H1 (cell line): ENCODE results near the gene PARD3. TPM values are rescaled to one million over a fixed set of nuclear protein-coding genes. Genes with fewer than 3 reads are reported as not detected.

ENCODE experiments used
- CHD7 ChIP-seq: fragments of 300-600 bp; sonication (generic); IDR thresholded peaks from 2 replicates; pipeline ENCODE4 v1.7.1; 2012; ENCODE audit warnings: low read length, moderate library complexity, mild to moderate bottlenecking, inconsistent platforms; ENCODE audit not compliant: insufficient replicate concordance
- GABPA ChIP-seq: IDR thresholded peaks from 2 replicates; pipeline ENCODE4 v1.6.1; 2011; ENCODE audit warnings: mild to moderate bottlenecking, low read length, moderate library complexity, borderline replicate concordance; ENCODE audit not compliant: insufficient read depth
- JUN ChIP-seq: IDR thresholded peaks from 2 replicates; pipeline ENCODE4 v1.6.1; 2011; ENCODE audit warnings: low read depth, mild to moderate bottlenecking, improper control_type of control experiment, low read length
- KDM1A ChIP-seq: fragments of 200-600, 300-600 bp; sonication (generic); IDR thresholded peaks from 2 replicates; pipeline ENCODE4 v1.7.1; 2016; ENCODE audit warnings: mild to moderate bottlenecking, low read length, borderline replicate concordance
- MAX ChIP-seq: IDR thresholded peaks from 2 replicates; pipeline ENCODE4 v1.6.1; 2012; ENCODE audit warnings: inconsistent platforms
- RAD21 ChIP-seq, 2 experiments: IDR thresholded peaks in 1 of 2; conservative IDR thresholded peaks in 1 of 2; 2 replicates each; pipeline ENCODE4 v1.6.1; 2011; ENCODE audit warnings: low read depth in 2 of 2, low read length in 2 of 2, improper control_type of control experiment in 1 of 2, inconsistent platforms in 1 of 2, mild to moderate bottlenecking in 1 of 2, moderate library complexity in 1 of 2
- RFX5 ChIP-seq: IDR thresholded peaks from 2 replicates; pipeline ENCODE4 v1.6.1; 2011; ENCODE audit warnings: low read depth, low read length, improper control_type of control experiment, borderline replicate concordance
- SIN3A ChIP-seq, 2 experiments: IDR thresholded peaks in 1 of 2; conservative IDR thresholded peaks in 1 of 2; 2 replicates each; pipeline ENCODE4 v1.6.1; 2011 to 2012; ENCODE audit warnings: low read length in 2 of 2, improper control_type of control experiment in 1 of 2, low read depth in 1 of 2, mild to moderate bottlenecking in 1 of 2
- SP4 ChIP-seq: IDR thresholded peaks from 2 replicates; pipeline ENCODE4 v1.6.1; 2012; ENCODE audit warnings: low read length, inconsistent platforms
- SUZ12 ChIP-seq: fragments of 200-600 bp; sonication (generic); IDR thresholded peaks from 2 replicates; pipeline ENCODE4 v1.6.1; 2012; ENCODE audit warnings: mild to moderate bottlenecking, inconsistent platforms, low read length, moderate library complexity, mixed read lengths
- TCF12 ChIP-seq: IDR thresholded peaks from 2 replicates; pipeline ENCODE4 v1.6.1; 2011; ENCODE audit warnings: low read depth, mild to moderate bottlenecking, low read length
- polyA plus RNA-seq, 7 experiments: library from polyadenylated mRNA; depleted of rRNA in 3 of 7; stranded (reverse) in 5 of 7; unstranded in 2 of 7; fragments of >200 nt in 5 of 7; fragments of 200-250 nt in 2 of 7; gene quantifications; 1 replicate in 5 of 7; 2 replicates in 1 of 7; 4 replicates in 1 of 7; pipeline versions ENCODE4 v1.2.1 to v1.2.3, GENCODE V29; 2011 to 2013; ENCODE audit warnings: missing spikeins in 2 of 7, mixed read lengths in 2 of 7
- total RNA-seq: library from RNA; stranded (reverse); fragmentation: NEBNext Ultra II Directional; extraction: Animal tissue kit (Norgen Biotek cat#: 25700); gene quantifications from 2 replicates; pipeline ENCODE4 v1.2.1, GENCODE V29; 2021

Gene PARD3
- total and polyA plus RNA-seq, 2 of the 8 experiments (the other 6 are each of a cell fraction or from before 2014, with no cell fraction given): 19.7 to 49.1 TPM

GRCh38 chr10:34705563-34705962, 109.5 kb downstream of the PARD3 start (continued):
- TF ChIP-seq CHD7: no peak
- TF ChIP-seq MAX: no peak
- TF ChIP-seq SUZ12: no peak
- TF ChIP-seq JUN: no peak
- TF ChIP-seq SP4: no peak
- no peak for TF ChIP-seq GABPA
- no peak for TF ChIP-seq RFX5
- no peak for TF ChIP-seq TCF12
- TF ChIP-seq SIN3A (conservative IDR thresholded peaks at IDR 0.05 in 1 of 2, IDR thresholded peaks at IDR 0.05 in 1 of 2; ENCODE audit: low read depth in 1 of 2, low read length in 2 of 2): no peak
- no peak for TF ChIP-seq KDM1A
- no peak for TF ChIP-seq RAD21 (IDR thresholded peaks at IDR 0.05 in 1 of 2, conservative IDR thresholded peaks at IDR 0.05 in 1 of 2; ENCODE audit: low read depth in 2 of 2, low read length in 2 of 2)
